ENCODE data around the gene TNFRSF19.

TNFRSF19 gene

DNA sequence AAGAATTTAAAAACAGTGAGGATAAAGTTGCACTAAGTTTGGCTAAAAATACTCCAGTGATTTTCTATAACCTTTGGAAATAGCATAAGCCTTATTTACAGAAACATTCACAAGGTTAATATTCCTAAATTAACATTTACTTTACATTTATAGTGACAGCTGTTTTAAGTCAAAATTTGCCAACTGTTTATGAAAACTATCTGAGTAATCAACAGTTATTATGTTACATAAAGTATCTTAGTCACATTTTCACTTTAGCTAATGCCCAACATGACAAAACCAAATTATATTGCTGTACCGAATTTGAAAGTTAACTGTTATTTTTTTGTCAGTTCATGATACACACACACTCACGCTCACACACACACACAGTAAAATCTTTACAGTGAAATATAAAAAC, 1.2 kb downstream of the TNFRSF19 start:
- Histone ChIP-seq H3K9me3 (ENCODE audit: low read length) (no peaks in the 10 kb centered on the region), H3K4me2 (ENCODE audit: low read length) (no peak overlapping the region), H3K79me2 (ENCODE audit: insufficient read depth, low read length) (no peaks in the 10 kb centered on the region), H3K4me1 (ENCODE audit: insufficient read depth, low read length, severe bottlenecking) (no peaks in the 10 kb centered on the region), H3K27me3 (ENCODE audit: insufficient read depth, low read length) (no peaks in the 10 kb centered on the region), H3K27ac (ENCODE audit: low read depth, low read length, poor library complexity, severe bottlenecking) (no peak overlapping the region), H3K9me2 (ENCODE audit: low read depth, low read length) (no peaks in the 10 kb centered on the region), H2AFZ (ENCODE audit: low read length) (no peak overlapping the region), H3K4me3 (ENCODE audit: low read depth, low read length, poor library complexity, severe bottlenecking) (no peak overlapping the region), H3F3A (ENCODE audit: insufficient read depth, low read length) (no peaks in the 10 kb centered on the region), H3K9ac (ENCODE audit: low read length) (no peak overlapping the region), H3K36me3 (ENCODE audit: insufficient read depth, low read length) (no peaks in the 10 kb centered on the region), H4K20me1 (ENCODE audit: insufficient read depth, low read length) (no peaks in the 10 kb centered on the region)
- TF ChIP-seq CTCF (IDR thresholded peaks at IDR 0.05; ENCODE audit: low read length) (no peak), EZH2 (IDR thresholded peaks at IDR 0.05; ENCODE audit: borderline replicate concordance, low read length) (no peak)

GRCh38 chr13:23572836-23573235, 2.6 kb downstream of the TNFRSF19 start:
- Histone ChIP-seq H3F3A (ENCODE audit: insufficient read depth, low read length) (no peaks in the 10 kb centered on the region), H3K4me1 (ENCODE audit: insufficient read depth, low read length, severe bottlenecking) (no peaks in the 10 kb centered on the region), H3K9ac (ENCODE audit: low read length) (no peak overlapping the region), H3K4me2 (ENCODE audit: low read length) (no peak overlapping the region), H3K27ac (ENCODE audit: low read depth, low read length, poor library complexity, severe bottlenecking) (no peak overlapping the region), H3K27me3 (ENCODE audit: insufficient read depth, low read length) (no peaks in the 10 kb centered on the region), H3K9me3 (ENCODE audit: low read length) (no peaks in the 10 kb centered on the region), H3K36me3 (ENCODE audit: insufficient read depth, low read length) (no peaks in the 10 kb centered on the region), H2AFZ (ENCODE audit: low read length) (no peak overlapping the region), H3K4me3 (ENCODE audit: low read depth, low read length, poor library complexity, severe bottlenecking) (no peak overlapping the region), H3K9me2 (ENCODE audit: low read depth, low read length) (no peaks in the 10 kb centered on the region), H4K20me1 (ENCODE audit: insufficient read depth, low read length) (no peaks in the 10 kb centered on the region), H3K79me2 (ENCODE audit: insufficient read depth, low read length) (no peaks in the 10 kb centered on the region)
- TF ChIP-seq EZH2 (IDR thresholded peaks at IDR 0.05; ENCODE audit: borderline replicate concordance, low read length) (no peak), CTCF (IDR thresholded peaks at IDR 0.05; ENCODE audit: low read length) (no peak)

DNA sequence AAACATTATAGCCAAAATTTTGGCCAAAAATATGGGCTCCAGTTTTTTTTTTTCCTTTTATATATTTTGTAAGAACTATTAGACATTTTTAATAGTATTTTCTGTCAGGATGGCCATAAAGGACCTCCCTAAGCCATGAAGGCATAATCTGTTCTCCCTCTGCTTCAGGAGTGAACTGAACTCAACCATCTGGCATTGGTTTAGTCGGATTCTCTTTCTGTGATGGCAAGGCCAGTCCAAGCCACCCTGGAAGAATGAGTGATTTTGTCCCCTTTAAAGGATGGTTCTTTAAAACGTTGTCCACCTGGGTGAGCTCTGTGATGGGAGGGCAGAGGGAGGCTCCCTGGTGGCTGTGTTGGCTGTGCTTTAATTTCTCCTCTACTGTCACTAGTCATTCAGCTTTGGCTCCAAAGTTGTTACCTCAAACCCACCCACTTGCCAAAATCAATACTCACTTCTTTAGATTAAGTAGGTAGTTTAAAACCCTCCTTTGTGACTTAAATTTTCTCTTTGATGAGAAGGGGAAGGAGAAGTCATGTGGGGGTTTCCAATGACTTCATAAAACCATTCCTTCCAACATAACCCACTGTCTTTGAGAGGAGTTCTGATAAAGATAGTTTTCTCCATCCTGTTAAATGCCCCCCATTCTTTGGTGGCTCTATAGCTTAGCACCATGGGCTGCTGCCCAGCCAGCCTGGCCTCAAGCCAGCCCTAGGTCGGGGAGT, 4.4 kb downstream of the TNFRSF19 start:
- no peaks in the 10 kb centered on the region for H4K20me1 ChIP-seq (ENCODE audit: insufficient read depth, low read length)
- no peaks in the 10 kb centered on the region for H3K27me3 ChIP-seq (ENCODE audit: insufficient read depth, low read length)
- no peak overlapping the region for H3K4me2 ChIP-seq (ENCODE audit: low read length)
- no peak overlapping the region for H3K9ac ChIP-seq (ENCODE audit: low read length)
- H3K4me1 ChIP-seq (ENCODE audit: insufficient read depth, low read length, severe bottlenecking), result no peaks in the 10 kb centered on the region
- H3F3A ChIP-seq (ENCODE audit: insufficient read depth, low read length), result no peaks in the 10 kb centered on the region
- H2AFZ ChIP-seq (ENCODE audit: low read length), result no peak overlapping the region
- TF ChIP-seq EZH2 (IDR thresholded peaks at IDR 0.05; ENCODE audit: borderline replicate concordance, low read length), result no peak
- TF ChIP-seq CTCF (IDR thresholded peaks at IDR 0.05; ENCODE audit: low read length), result no peak
- H3K9me2 ChIP-seq (ENCODE audit: low read depth, low read length), result no peaks in the 10 kb centered on the region
- H3K9me3 ChIP-seq (ENCODE audit: low read length), result no peaks in the 10 kb centered on the region
- H3K4me3 ChIP-seq (ENCODE audit: low read depth, low read length, poor library complexity, severe bottlenecking), result no peak overlapping the region
- no peaks in the 10 kb centered on the region for H3K36me3 ChIP-seq (ENCODE audit: insufficient read depth, low read length)
- no peak overlapping the region for H3K27ac ChIP-seq (ENCODE audit: low read depth, low read length, poor library complexity, severe bottlenecking)
- H3K79me2 ChIP-seq (ENCODE audit: insufficient read depth, low read length), result no peaks in the 10 kb centered on the region
